ENCODE measurements around the gene WEE1. TPM values are rescaled to one million over a fixed set of nuclear protein-coding genes. Genes with fewer than 3 reads are reported as not detected.
"Not testable (repeated sequence)": the region's sequence is repeated elsewhere in the genome, so short reads cannot be mapped to it uniquely, and the experiment has no call there.

Gene WEE1
- polyA plus RNA-seq, 1 donor from 2014 or later, result 16.0 TPM

DNA sequence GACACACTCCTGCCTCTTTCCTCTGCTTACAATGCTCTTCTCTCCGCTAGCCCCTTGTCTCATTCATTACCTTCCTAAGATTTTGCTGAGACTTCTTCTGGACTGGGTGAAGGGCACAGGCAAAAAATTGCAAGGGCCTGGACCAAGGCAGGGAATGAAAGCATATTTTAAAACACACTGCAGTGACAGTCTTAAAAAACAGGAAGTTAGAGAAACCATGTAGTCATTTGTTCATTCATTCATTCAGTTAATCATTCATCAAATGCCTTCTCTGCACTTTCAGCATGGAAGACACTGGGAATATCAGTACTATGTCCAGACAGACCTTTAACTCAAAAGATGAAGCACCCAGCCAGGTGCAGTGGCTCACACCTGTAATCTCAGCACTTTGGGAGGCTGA is 45.5 kb downstream of the WEE1 start:
- Histone ChIP-seq H3K27me3 (ENCODE audit: insufficient read depth, low read depth, low read length) (peaks cover 5% of the 10 kb centered on the region), H3K4me2 (ENCODE audit: low read length) (no peak overlapping the region), H3K9me2 (ENCODE audit: insufficient read depth, low read length) (no peaks in the 10 kb centered on the region), H4K20me1 (ENCODE audit: insufficient read depth) (no peaks in the 10 kb centered on the region), H3F3A (ENCODE audit: insufficient read depth, low read length, poor library complexity, severe bottlenecking) (no peaks in the 10 kb centered on the region), H2AFZ (ENCODE audit: low read depth, low read length) (no peak overlapping the region), H3K79me2 (replicated peaks; ENCODE audit: insufficient read depth, low read length) (no peaks in the 10 kb centered on the region), H3K36me3 (ENCODE audit: insufficient read depth, low read length) (no peaks in the 10 kb centered on the region), H3K9me3 (ENCODE audit: low read length) (no peaks in the 10 kb centered on the region), H3K4me3 (ENCODE audit: low read length) (no peak overlapping the region), H3K27ac (ENCODE audit: low read length) (no peak overlapping the region), H3K9ac (ENCODE audit: low read length) (no peak overlapping the region)
- TF ChIP-seq RAD21 (conservative IDR thresholded peaks at IDR 0.05), result no peak
- TF ChIP-seq, protein P1, sequence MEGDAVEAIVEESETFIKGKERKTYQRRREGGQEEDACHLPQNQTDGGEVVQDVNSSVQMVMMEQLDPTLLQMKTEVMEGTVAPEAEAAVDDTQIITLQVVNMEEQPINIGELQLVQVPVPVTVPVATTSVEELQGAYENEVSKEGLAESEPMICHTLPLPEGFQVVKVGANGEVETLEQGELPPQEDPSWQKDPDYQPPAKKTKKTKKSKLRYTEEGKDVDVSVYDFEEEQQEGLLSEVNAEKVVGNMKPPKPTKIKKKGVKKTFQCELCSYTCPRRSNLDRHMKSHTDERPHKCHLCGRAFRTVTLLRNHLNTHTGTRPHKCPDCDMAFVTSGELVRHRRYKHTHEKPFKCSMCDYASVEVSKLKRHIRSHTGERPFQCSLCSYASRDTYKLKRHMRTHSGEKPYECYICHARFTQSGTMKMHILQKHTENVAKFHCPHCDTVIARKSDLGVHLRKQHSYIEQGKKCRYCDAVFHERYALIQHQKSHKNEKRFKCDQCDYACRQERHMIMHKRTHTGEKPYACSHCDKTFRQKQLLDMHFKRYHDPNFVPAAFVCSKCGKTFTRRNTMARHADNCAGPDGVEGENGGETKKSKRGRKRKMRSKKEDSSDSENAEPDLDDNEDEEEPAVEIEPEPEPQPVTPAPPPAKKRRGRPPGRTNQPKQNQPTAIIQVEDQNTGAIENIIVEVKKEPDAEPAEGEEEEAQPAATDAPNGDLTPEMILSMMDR (IDR thresholded peaks at IDR 0.05; ENCODE audit: poor library complexity, severe bottlenecking), result no peak
- no peak for TF ChIP-seq EZH2 (IDR thresholded peaks at IDR 0.05; ENCODE audit: borderline replicate concordance, insufficient read depth, low read length, poor library complexity, severe bottlenecking)
- TF ChIP-seq TAF1 (IDR thresholded peaks at IDR 0.05; ENCODE audit: low read depth), result no peak
- TF ChIP-seq MXI1 (conservative IDR thresholded peaks at IDR 0.05; ENCODE audit: poor library complexity, severe bottlenecking), result no peak
- TF ChIP-seq EP300 (conservative IDR thresholded peaks at IDR 0.05; ENCODE audit: poor library complexity, severe bottlenecking), result no peak
- TF ChIP-seq, protein P2, sequence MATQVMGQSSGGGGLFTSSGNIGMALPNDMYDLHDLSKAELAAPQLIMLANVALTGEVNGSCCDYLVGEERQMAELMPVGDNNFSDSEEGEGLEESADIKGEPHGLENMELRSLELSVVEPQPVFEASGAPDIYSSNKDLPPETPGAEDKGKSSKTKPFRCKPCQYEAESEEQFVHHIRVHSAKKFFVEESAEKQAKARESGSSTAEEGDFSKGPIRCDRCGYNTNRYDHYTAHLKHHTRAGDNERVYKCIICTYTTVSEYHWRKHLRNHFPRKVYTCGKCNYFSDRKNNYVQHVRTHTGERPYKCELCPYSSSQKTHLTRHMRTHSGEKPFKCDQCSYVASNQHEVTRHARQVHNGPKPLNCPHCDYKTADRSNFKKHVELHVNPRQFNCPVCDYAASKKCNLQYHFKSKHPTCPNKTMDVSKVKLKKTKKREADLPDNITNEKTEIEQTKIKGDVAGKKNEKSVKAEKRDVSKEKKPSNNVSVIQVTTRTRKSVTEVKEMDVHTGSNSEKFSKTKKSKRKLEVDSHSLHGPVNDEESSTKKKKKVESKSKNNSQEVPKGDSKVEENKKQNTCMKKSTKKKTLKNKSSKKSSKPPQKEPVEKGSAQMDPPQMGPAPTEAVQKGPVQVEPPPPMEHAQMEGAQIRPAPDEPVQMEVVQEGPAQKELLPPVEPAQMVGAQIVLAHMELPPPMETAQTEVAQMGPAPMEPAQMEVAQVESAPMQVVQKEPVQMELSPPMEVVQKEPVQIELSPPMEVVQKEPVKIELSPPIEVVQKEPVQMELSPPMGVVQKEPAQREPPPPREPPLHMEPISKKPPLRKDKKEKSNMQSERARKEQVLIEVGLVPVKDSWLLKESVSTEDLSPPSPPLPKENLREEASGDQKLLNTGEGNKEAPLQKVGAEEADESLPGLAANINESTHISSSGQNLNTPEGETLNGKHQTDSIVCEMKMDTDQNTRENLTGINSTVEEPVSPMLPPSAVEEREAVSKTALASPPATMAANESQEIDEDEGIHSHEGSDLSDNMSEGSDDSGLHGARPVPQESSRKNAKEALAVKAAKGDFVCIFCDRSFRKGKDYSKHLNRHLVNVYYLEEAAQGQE (IDR thresholded peaks at IDR 0.05; ENCODE audit: borderline replicate concordance), result no peak

DNA sequence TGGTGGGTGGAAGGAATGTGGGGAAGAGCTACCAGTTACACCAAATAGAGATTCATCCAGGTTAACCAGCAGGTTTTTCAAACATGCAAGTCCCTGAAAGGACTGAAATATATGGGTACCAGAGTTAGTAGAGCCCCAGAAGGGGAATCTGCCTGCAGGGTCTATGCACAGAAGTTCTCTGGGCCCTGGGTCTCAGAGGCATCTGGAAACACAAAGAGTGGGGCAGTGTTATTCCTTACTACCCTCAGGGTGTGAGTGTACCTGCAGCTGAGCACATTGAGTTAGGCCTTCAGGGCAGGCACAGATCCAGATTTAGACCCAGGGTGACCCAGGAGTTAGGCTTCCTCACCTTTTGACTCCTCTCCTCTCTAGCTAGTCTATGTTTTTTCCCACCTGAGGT is 46.5 kb downstream of the WEE1 start:
- no peaks in the 10 kb centered on the region for H3K36me3 ChIP-seq (ENCODE audit: insufficient read depth, low read length)
- H3K27ac ChIP-seq (ENCODE audit: low read length), result no peak overlapping the region
- no peaks in the 10 kb centered on the region for H4K20me1 ChIP-seq (ENCODE audit: insufficient read depth)
- H3K27me3 ChIP-seq (ENCODE audit: insufficient read depth, low read depth, low read length), result no peaks in the 10 kb centered on the region
- no peak overlapping the region for H3K4me3 ChIP-seq (ENCODE audit: low read length)
- no peak overlapping the region for H3K4me2 ChIP-seq (ENCODE audit: low read length)
- H3K9me3 ChIP-seq (ENCODE audit: low read length), result no peaks in the 10 kb centered on the region
- TF ChIP-seq POLR2AphosphoS5 (IDR thresholded peaks at IDR 0.05) (no peak), TAF1 (IDR thresholded peaks at IDR 0.05; ENCODE audit: low read depth) (no peak), RAD21 (conservative IDR thresholded peaks at IDR 0.05) (no peak), EZH2 (IDR thresholded peaks at IDR 0.05; ENCODE audit: borderline replicate concordance, insufficient read depth, low read length, poor library complexity, severe bottlenecking) (no peak), EP300 (conservative IDR thresholded peaks at IDR 0.05; ENCODE audit: poor library complexity, severe bottlenecking) (no peak)
- no peak overlapping the region for H3K9ac ChIP-seq (ENCODE audit: low read length)
- no peaks in the 10 kb centered on the region for H3F3A ChIP-seq (ENCODE audit: insufficient read depth, low read length, poor library complexity, severe bottlenecking)
- no peak overlapping the region for H2AFZ ChIP-seq (ENCODE audit: low read depth, low read length)
- H3K9me2 ChIP-seq (ENCODE audit: insufficient read depth, low read length), result no peaks in the 10 kb centered on the region
- no peaks in the 10 kb centered on the region for H3K79me2 ChIP-seq (replicated peaks; ENCODE audit: insufficient read depth, low read length)

DNA sequence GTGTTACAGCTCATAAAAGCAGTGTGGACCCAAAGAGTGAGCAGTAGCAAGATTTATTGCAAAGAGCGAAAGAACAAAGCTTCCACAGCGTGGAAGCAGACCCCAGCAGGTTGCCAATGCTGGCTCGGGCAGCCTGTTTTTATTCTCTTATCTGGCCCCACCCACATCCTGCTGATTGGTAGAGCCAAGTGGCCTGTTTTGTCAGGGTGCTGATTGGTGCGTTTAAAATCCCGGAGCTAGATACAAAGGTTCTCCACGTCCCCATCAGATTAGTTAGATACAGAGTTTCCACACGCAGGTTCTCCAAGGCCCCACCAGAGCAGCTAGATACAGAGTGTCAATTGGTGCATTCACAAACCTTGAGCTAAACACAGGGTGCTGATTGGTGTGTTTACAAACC is 48.9 kb downstream of the WEE1 start:
- not testable (repeated sequence) for H3K79me2 ChIP-seq (replicated peaks; ENCODE audit: insufficient read depth, low read length); H3K4me2 ChIP-seq (ENCODE audit: low read length); H3K27ac ChIP-seq (ENCODE audit: low read length); H2AFZ ChIP-seq (ENCODE audit: low read depth, low read length); H3K4me3 ChIP-seq (ENCODE audit: low read length); H3K9ac ChIP-seq (ENCODE audit: low read length); H3K9me3 ChIP-seq (ENCODE audit: low read length); H4K20me1 ChIP-seq (ENCODE audit: insufficient read depth); H3K27me3 ChIP-seq (ENCODE audit: insufficient read depth, low read depth, low read length); H3F3A ChIP-seq (ENCODE audit: insufficient read depth, low read length, poor library complexity, severe bottlenecking); H3K36me3 ChIP-seq (ENCODE audit: insufficient read depth, low read length); H3K9me2 ChIP-seq (ENCODE audit: insufficient read depth, low read length)

DNA sequence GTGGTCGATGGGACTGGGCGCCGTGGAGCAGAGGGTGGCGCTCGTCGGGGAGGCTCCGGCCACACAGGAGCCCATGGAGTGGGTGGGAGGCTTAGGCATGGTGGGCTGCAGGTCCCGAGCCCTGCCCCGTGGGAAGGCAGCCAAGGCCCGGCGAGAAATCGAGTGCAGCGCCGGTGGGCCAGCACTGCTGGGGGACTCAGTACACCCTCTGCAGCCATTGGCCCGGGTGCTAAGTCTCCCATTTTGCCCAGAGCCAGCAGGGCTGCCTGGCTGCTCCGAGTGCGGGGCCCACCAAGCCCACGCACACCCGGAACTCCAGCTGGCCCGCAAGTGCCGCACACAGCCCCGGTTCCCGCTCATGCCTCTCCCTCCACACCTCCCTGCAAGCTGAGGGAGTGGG is 49.6 kb downstream of the WEE1 start:
- H3K4me3 ChIP-seq (ENCODE audit: low read length); H3F3A ChIP-seq (ENCODE audit: insufficient read depth, low read length, poor library complexity, severe bottlenecking); H3K4me2 ChIP-seq (ENCODE audit: low read length); H3K36me3 ChIP-seq (ENCODE audit: insufficient read depth, low read length); H4K20me1 ChIP-seq (ENCODE audit: insufficient read depth); H3K27me3 ChIP-seq (ENCODE audit: insufficient read depth, low read depth, low read length); H3K27ac ChIP-seq (ENCODE audit: low read length); H3K9ac ChIP-seq (ENCODE audit: low read length); H3K79me2 ChIP-seq (replicated peaks; ENCODE audit: insufficient read depth, low read length); H3K9me3 ChIP-seq (ENCODE audit: low read length); H3K9me2 ChIP-seq (ENCODE audit: insufficient read depth, low read length); H2AFZ ChIP-seq (ENCODE audit: low read depth, low read length): not testable (repeated sequence)
